Measurements from ENCODE around the gene COPS9. TPM values are rescaled to one million over a fixed set of nuclear protein-coding genes. Genes with fewer than 3 reads are reported as not detected.

Gene COPS9
- total RNA-seq, 1 experiment from 2014 or later = 473 TPM

DNA sequence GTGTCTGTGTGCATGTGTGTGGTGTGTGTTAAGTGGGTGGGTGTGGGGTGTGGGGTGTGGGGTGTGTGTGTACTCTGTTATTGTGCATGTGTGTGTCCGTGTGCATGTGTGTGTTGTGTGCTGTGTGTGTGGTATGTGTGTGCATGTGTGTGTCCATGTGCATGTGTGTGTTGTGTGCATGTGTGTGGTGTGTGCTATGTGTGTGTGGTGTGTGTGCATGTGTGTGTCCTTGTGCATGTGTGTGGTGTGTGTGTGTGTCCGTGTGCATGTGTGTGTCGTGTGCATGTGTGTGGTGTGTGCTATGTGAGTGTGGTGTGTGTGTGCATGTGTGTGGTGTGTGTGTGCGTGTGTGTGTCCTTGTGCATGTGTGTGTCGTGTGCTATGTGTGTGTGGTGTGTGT lies 11.3 kb upstream of the COPS9 start:
- Histone ChIP-seq H3F3A (ENCODE audit: low read length, unreplicated experiment) (no peaks in the 10 kb centered on the region), H3K4me3 (ENCODE audit: low read length) (no peak overlapping the region), H3K79me2 (ENCODE audit: low read length) (no peaks in the 10 kb centered on the region), H3K9me2 (replicated peaks; ENCODE audit: low read length) (no peaks in the 10 kb centered on the region), H2AFZ (ENCODE audit: low read length) (no peak overlapping the region), H3K4me2 (ENCODE audit: low read length) (no peak overlapping the region), H3K4me1 (ENCODE audit: insufficient read depth, low read length) (no peaks in the 10 kb centered on the region; the same call in 1 of the 2 replicates), H3K9me3 (ENCODE audit: low read length) (no peaks in the 10 kb centered on the region), H3K36me3 (ENCODE audit: low read depth, low read length) (no peaks in the 10 kb centered on the region), H4K20me1 (ENCODE audit: low read length) (no peaks in the 10 kb centered on the region), H3K27ac (ENCODE audit: low read length) (no peak overlapping the region), H3K9ac (ENCODE audit: low read length) (no peak overlapping the region), H3K27me3 (ENCODE audit: low read length) (peaks cover 8% of the 10 kb centered on the region)
- POLR2A ChIA-PET (ENCODE audit: unreplicated experiment) = no interaction called here
- CTCF ChIA-PET = no interaction called here
- DNase-seq (no peak), ATAC-seq (no peak)
- TF ChIP-seq, protein P1, sequence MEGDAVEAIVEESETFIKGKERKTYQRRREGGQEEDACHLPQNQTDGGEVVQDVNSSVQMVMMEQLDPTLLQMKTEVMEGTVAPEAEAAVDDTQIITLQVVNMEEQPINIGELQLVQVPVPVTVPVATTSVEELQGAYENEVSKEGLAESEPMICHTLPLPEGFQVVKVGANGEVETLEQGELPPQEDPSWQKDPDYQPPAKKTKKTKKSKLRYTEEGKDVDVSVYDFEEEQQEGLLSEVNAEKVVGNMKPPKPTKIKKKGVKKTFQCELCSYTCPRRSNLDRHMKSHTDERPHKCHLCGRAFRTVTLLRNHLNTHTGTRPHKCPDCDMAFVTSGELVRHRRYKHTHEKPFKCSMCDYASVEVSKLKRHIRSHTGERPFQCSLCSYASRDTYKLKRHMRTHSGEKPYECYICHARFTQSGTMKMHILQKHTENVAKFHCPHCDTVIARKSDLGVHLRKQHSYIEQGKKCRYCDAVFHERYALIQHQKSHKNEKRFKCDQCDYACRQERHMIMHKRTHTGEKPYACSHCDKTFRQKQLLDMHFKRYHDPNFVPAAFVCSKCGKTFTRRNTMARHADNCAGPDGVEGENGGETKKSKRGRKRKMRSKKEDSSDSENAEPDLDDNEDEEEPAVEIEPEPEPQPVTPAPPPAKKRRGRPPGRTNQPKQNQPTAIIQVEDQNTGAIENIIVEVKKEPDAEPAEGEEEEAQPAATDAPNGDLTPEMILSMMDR (conservative IDR thresholded peaks at IDR 0.05; ENCODE audit: low read depth, low read length) = no peak
- TF ChIP-seq EZH2phosphoT487 (IDR thresholded peaks at IDR 0.05; ENCODE audit: borderline replicate concordance, low read length) (no peak), EZH2 (IDR thresholded peaks at IDR 0.05; ENCODE audit: low read length, unreplicated experiment) (no peak)
- BruUV-seq (replicated peaks) = no TSS peak
- intact Hi-C loops (cut with micrococcal nuclease) = no loop called here

DNA sequence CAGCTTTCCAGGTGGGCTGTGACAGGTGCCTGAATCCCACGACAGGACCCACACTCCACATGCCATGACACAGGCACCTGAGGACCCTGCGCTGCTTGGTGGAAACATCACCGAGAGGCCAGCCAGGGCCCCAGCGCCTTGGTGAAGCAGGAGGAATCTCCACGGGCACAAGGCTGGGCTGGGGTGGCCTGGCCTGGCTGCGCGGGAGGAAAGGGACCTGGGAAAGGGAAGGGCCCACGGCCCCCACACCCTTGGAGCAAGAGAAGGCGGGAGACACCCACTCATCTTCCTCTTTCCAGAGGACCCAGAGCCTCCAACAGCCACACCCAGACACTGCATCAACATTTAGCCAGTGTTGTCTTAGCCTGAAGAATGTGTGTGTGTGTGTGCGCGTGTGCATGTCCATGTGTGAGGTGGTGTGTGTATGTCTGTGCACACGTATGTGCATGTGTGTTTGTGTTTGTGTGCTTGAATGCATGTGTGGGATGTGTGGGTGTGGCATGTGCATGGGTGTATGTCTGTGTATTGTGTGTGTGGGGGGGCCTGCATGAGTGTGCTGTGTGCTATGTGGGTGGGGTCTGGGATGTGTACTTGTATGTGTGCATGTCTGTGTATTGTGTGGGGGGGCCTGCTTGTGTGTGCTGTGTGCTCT lies 10.6 kb upstream of the COPS9 start:
- Histone ChIP-seq H2AFZ (ENCODE audit: low read length) (no peak overlapping the region), H3K36me3 (ENCODE audit: low read depth, low read length) (no peaks in the 10 kb centered on the region), H3K9me3 (ENCODE audit: low read length) (no peaks in the 10 kb centered on the region), H3K4me3 (ENCODE audit: low read length) (no peak overlapping the region), H3F3A (ENCODE audit: low read length, unreplicated experiment) (no peaks in the 10 kb centered on the region), H3K4me2 (ENCODE audit: low read length) (no peak overlapping the region), H3K4me1 (ENCODE audit: insufficient read depth, low read length) (no peaks in the 10 kb centered on the region; the same call in 1 of the 2 replicates), H4K20me1 (ENCODE audit: low read length) (no peaks in the 10 kb centered on the region), H3K9me2 (replicated peaks; ENCODE audit: low read length) (no peaks in the 10 kb centered on the region), H3K27ac (ENCODE audit: low read length) (no peak overlapping the region), H3K27me3 (ENCODE audit: low read length) (peaks cover 4% of the 10 kb centered on the region; the same call in 1 of the 2 replicates), H3K9ac (ENCODE audit: low read length) (no peak overlapping the region), H3K79me2 (ENCODE audit: low read length) (no peaks in the 10 kb centered on the region)
- POLR2A ChIA-PET (ENCODE audit: unreplicated experiment) = no interaction called here
- DNase-seq (no peak), ATAC-seq (no peak)
- intact Hi-C loops (cut with micrococcal nuclease) = no loop called here
- no TSS peak for BruUV-seq (replicated peaks)
- TF ChIP-seq, protein P1 (conservative IDR thresholded peaks at IDR 0.05; ENCODE audit: low read depth, low read length) = no peak
- TF ChIP-seq EZH2phosphoT487 (IDR thresholded peaks at IDR 0.05; ENCODE audit: borderline replicate concordance, low read length) = no peak
- TF ChIP-seq EZH2 (IDR thresholded peaks at IDR 0.05; ENCODE audit: low read length, unreplicated experiment) = no peak
- CTCF ChIA-PET = no interaction called here

DNA sequence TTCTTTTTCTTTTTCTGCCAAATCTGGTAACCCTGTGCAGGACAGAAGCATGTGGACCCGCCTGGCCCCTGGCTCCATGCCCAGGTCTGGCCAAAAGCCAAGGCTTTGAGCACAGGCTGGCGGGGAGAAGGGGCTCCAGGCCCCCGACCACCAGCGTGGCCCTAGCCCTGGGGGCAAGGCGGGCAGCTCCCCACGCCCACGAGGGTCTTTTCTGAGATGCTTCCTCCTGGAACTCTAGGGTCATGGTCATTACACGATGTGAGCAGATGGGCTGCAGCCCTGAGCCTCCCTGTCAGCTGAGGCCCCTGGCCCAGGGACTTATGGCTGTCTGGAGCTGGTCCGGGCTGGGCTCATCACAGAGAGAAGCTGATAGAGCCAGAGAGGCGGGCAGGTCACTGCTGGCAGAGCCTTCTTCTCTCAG lies 10.0 kb upstream of the COPS9 start:
- Histone ChIP-seq H3K4me2 (ENCODE audit: low read length) (no peak overlapping the region), H3K9me3 (ENCODE audit: low read length) (no peaks in the 10 kb centered on the region), H3K79me2 (ENCODE audit: low read length) (no peaks in the 10 kb centered on the region), H3F3A (ENCODE audit: low read length, unreplicated experiment) (no peaks in the 10 kb centered on the region), H3K36me3 (ENCODE audit: low read depth, low read length) (no peaks in the 10 kb centered on the region), H2AFZ (ENCODE audit: low read length) (no peak overlapping the region), H3K4me1 (ENCODE audit: insufficient read depth, low read length) (no peaks in the 10 kb centered on the region; the same call in 1 of the 2 replicates), H3K9me2 (replicated peaks; ENCODE audit: low read length) (no peaks in the 10 kb centered on the region), H3K27ac (ENCODE audit: low read length) (no peak overlapping the region), H3K9ac (ENCODE audit: low read length) (no peak overlapping the region), H3K4me3 (ENCODE audit: low read length) (no peak overlapping the region), H3K27me3 (ENCODE audit: low read length) (no peaks in the 10 kb centered on the region), H4K20me1 (ENCODE audit: low read length) (no peaks in the 10 kb centered on the region)
- POLR2A ChIA-PET (ENCODE audit: unreplicated experiment) = no interaction called here
- CTCF ChIA-PET = interaction anchor here (0.6 kb wide), 1 partner anchor 639 kb away, joined by 3 read pairs; no protein-coding TSS in a partner anchor
- TF ChIP-seq EZH2phosphoT487 (IDR thresholded peaks at IDR 0.05; ENCODE audit: borderline replicate concordance, low read length) = no peak
- no peak for TF ChIP-seq EZH2 (IDR thresholded peaks at IDR 0.05; ENCODE audit: low read length, unreplicated experiment)
- TF ChIP-seq, protein P1 (conservative IDR thresholded peaks at IDR 0.05; ENCODE audit: low read depth, low read length) = no peak
- DNase-seq = no peak
- intact Hi-C loops (cut with micrococcal nuclease) = no loop called here
- ATAC-seq = no peak
- no TSS peak for BruUV-seq (replicated peaks)

Data from PC-3 (cell line).